CD4-positive, alpha-beta T cell treated with Interleukin-2 at 100 ng/mL for 4 hours (primary cell): ENCODE results near the gene DHCR7.
"Not testable (repeated sequence)": the region's sequence is repeated elsewhere in the genome, so short reads cannot be mapped to it uniquely, and the experiment has no call there.

ENCODE experiments used
- DNase-seq: peaks from one replicate; pipeline ENCODE4 v3.0.0-alpha.2; 2020; ENCODE audit warnings: low spot score

DHCR7 gene

DNA sequence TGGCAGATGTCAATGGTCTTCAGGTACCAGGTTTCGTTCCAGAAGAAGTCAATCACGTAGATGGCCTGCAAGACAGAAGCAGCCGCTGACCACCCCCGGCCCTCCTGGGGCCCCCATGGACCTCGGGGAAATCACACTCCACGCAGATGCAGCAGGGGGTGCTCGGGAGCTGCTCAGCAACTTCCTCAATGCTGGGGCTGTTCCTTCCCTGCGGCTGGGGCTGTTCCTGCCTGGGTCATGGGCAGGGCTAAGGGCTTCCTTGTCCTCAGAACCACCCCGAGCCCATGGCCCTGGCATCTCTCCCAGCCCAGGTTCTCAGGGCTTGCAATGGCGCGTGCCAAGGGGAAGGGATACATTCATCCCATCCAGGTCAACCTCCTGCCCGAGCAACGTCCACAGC is 10.3 kb downstream of the DHCR7 start:
- DNase-seq: no peak

- no peak for DNase-seq
Observed at GRCh38 chr11:71437399-71437798, 10.8 kb downstream of the DHCR7 start.

- no peak for DNase-seq
Observed at GRCh38 chr11:71436861-71437260, 11.3 kb downstream of the DHCR7 start.

- DNase-seq: no peak
Observed at GRCh38 chr11:71435278-71435951, 12.8 kb downstream of the DHCR7 start.

GRCh38 chr11:71434576-71435130 is 13.5 kb downstream of the DHCR7 start:
- no peak for DNase-seq

GRCh38 chr11:71433648-71434450 is 14.3 kb downstream of the DHCR7 start:
- no peak for DNase-seq

DNA sequence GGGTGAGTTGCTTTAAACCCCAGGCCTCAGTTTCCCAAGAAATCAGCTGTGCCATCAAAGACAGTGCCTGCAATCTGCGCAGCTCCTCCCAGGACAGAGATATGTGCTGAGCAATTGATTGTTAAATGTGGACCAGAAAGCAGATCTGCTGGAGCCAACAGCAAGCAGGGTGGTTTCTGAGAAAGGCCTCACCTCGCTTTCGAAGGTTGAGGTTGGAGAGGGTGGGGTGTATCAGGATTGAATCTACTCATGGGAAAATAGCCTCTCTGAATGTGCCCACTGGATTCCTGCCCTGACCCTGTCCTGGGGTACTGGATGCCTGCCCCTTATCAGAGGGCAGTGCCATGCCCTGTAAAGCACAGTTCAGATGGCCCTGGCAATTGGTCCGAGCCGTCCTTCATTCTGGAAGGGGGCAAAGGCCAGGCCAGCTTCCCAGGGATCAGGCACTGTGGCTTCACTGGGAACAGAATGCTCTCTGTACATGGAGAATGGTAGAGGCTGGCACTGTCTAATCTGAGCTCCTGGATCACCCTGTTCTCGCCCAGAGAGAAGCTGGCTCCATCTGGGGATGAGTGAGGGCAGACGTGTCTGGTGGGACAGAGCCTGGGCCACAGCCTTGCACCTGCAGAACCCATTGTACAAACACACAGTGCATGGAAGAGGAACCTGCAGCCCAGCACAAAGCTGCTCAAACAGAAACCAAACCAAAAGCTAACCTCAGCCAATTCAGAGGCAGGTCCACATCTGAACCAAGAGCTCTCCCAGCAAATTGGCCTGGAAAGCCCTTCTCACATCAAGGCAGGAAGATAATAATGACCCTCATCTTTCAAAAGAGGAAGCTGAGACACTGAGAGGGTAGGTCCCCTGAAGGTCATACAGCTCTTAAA is 15.2 kb downstream of the DHCR7 start:
- DNase-seq: no peak

- DNase-seq: no peak
Observed at GRCh38 chr11:71431271-71431670, 16.9 kb downstream of the DHCR7 start.

GRCh38 chr11:71430166-71430565 is 18.0 kb downstream of the DHCR7 start:
- no peak for DNase-seq

- DNase-seq: no peak
Observed at GRCh38 chr11:71429701-71430100, 18.5 kb downstream of the DHCR7 start.

DNA sequence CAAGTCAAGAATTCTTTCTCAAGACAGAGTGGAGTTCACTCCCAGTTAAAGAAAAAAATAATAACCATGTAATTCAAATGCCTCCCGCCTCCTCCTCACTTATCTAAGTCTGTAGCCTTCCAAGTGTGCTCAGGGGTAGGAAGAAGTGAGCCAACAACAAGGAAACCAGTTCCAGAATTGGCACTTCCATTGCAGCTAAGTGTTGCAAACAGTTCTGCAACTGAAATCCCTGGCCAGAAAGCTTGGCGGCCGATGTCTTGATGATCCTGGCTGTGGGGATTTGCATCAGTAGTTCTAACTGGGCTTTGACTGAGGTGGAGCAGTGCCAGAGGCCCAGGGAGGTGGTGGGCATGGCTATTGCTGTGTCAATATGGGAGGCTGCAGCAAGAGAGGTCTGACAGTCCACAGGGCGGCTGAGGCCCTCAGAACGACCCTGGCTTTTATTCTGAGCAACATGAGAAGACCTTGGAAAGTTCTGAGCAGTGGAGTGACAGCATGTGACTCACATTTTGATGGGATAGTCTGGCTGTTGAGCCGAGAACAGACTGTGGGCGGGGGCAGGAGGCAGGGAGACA is 19.2 kb downstream of the DHCR7 start:
- DNase-seq: no peak

GRCh38 chr11:71426413-71426812 is 21.8 kb downstream of the DHCR7 start:
- no peak for DNase-seq

GRCh38 chr11:71425860-71426259 is 22.3 kb downstream of the DHCR7 start:
- DNase-seq: no peak

- no peak for DNase-seq
Observed at GRCh38 chr11:71425409-71425808, 22.8 kb downstream of the DHCR7 start.

DNA sequence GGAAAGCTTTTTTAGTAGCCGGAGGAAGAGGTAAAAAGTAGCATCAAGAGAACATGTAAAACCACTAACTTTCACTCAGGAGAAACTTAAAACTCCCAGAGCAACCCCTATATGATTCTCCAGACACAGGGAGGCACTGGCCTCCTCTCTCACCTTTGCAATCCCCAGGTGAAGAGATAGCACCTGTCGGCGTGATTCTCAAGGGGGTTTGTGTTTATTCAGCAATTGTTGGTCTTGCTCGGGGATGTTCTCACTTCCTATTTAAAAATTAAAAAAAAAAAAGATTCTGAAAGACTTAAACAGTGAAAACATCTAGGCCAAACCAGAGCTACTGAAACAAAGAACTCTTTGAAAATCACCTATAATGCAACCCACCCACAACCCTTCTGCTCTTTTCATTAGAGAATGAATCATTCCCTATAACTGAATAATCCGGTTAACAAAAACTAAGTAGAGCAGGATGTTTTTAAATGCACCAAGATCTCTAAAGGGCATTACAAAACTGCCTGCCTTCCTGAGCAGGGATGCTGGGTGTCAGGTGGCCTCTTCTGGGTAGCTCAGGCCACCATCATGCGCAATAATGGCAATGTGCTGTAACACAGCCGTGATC is 24.9 kb downstream of the DHCR7 start:
- DNase-seq: no peak

- not testable (repeated sequence) for DNase-seq
Observed at GRCh38 chr11:71422318-71422717, 25.9 kb downstream of the DHCR7 start.

DNA sequence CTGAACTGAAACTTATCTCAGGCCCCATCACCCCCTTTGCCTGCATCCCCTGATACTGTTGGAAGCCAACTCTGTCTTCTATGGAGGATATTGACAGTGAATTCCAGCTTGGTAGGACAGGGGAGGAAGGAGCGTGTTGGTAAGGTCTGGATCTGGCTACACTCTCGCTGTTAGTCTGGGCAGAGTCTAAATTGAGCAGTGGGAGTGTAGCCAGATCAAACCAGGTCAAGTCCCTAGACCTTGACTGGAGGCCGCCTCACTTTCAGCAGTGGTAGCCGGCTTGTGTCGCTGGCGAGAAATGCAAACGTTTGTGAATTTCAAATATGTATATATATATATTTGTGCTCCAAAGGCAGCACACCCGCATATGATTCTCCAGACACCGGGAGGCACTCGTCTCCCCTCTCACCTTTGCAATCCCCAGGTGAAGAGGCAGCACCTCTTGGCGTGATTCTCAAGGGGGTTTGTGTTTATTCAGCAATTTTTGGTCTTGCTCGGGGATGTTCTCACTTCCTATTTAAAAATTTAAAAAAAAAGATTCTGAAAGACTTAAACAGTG is 26.7 kb downstream of the DHCR7 start:
- DNase-seq: no peak

GRCh38 chr11:71420455-71421241 is 27.5 kb downstream of the DHCR7 start:
- DNase-seq: no peak

GRCh38 chr11:71418643-71419042 is 29.6 kb downstream of the DHCR7 start:
- DNase-seq: no peak

GRCh38 chr11:71414645-71415044 is 33.5 kb downstream of the DHCR7 start:
- DNase-seq: no peak
